Heart right ventricle (tissue), 16 donors: ENCODE measurements around the gene ABCC4. TPM values are rescaled to one million over a fixed set of nuclear protein-coding genes. Genes with fewer than 3 reads are reported as not detected.

Source experiments
- ATAC-seq, 8 donors: fragments of 200-7000 bp; cut with Tn5 transposase; one replicate each; pipeline ENCODE4 v1.9.1; 2020; ENCODE audit warnings: mild to moderate bottlenecking in 8 of 8, moderate library complexity in 8 of 8, moderate number of reproducible peaks in 1 of 8
- DNase-seq, 2 donors: peaks; one replicate each; pipeline ENCODE4 v3.0.0-alpha.2; 2020
- H3K27ac ChIP-seq, 10 donors: fragments of 200-600 bp; sonication (generic) in 2 of 10; one replicate each; pipeline versions ENCODE4 v1.5.0 to v1.8.0; 2020 to 2022; ENCODE audit warnings: mild to moderate bottlenecking in 3 of 10
- H3K27me3 ChIP-seq, 7 donors: fragments of 200-600 bp; one replicate each; pipeline ENCODE4 v1.8.0; 2021 to 2022; ENCODE audit warnings: mild to moderate bottlenecking in 2 of 7
- H3K36me3 ChIP-seq, 9 donors: fragments of 200-600 bp; sonication (generic) in 1 of 9; one replicate each; pipeline versions ENCODE4 v1.5.0 to v1.8.0; 2020 to 2022; ENCODE audit warnings: mild to moderate bottlenecking in 2 of 9
- H3K4me1 ChIP-seq, 9 donors: fragments of 200-600 bp; sonication (generic) in 1 of 9; one replicate each; pipeline versions ENCODE4 v1.5.0 to v1.8.0; 2020 to 2022; ENCODE audit warnings: mild to moderate bottlenecking in 4 of 9
- H3K4me3 ChIP-seq, 10 donors: fragments of 200-600 bp; sonication (generic) in 2 of 10; one replicate each; pipeline versions ENCODE4 v1.5.0 to v1.8.0; 2020 to 2022; ENCODE audit warnings: mild to moderate bottlenecking in 7 of 10, moderate library complexity in 2 of 10
- H3K9me3 ChIP-seq, 11 donors: fragments of 200-600 bp in 10 of 11; sonication (generic) in 2 of 11; one replicate each; pipeline versions ENCODE4 v1.5.0 to v1.8.0; 2013 to 2022; ENCODE audit warnings: mild to moderate bottlenecking in 2 of 11, control low read depth in 1 of 11, moderate library complexity in 1 of 11
- CTCF ChIP-seq, 9 donors: fragments of 200-600 bp; sonication (generic) in 2 of 9; IDR thresholded peaks; one replicate each; pipeline versions ENCODE4 v1.5.0 to v1.8.0; 2021 to 2022; ENCODE audit warnings: antibody characterized with exemption in 9 of 9, mild to moderate bottlenecking in 5 of 9, moderate library complexity in 1 of 9
- WGBS, 2 donors: extraction: QIAGEN DNeasy Blood & Tissue Kit; methylation state at CpG; one replicate each; pipeline ENCODE4 v1.1.7; 2013; ENCODE audit warnings: inconsistent platforms in 1 of 2; 5-methylcytosine and 5-hydroxymethylcytosine counted together
- intact Hi-C, 10 donors: fragments of 100-400 bp; cut with DNase I; formaldehyde crosslinking; loops; one replicate each; pipeline versions ENCODE4 v1.11.1 to v1.14.2; 2022
- polyA plus RNA-seq, 2 donors: library from polyadenylated mRNA; stranded (reverse); fragments of 200-250 nt; gene quantifications; one replicate each; pipeline ENCODE4 v1.2.3, GENCODE V29; 2013
- total RNA-seq, 10 donors: library from RNA; stranded (reverse); fragmentation: NEBNext Ultra II Directional in 3 of 10; extraction: Animal tissue kit (Norgen Biotek cat#: 25700) in 3 of 10; gene quantifications; one replicate each; pipeline versions ENCODE4 v1.2.1 to v1.2.4, GENCODE V29; 2021 to 2023
- donor health status: Arrhythmogenic right ventricular cardiomyopathy.
- donor health status: ischemic (EF 13 %, LVEDD 7.1; RV severe dilation, severe dysfunction).
- donor health status: healthy with polysubstance abuse.
- donor health status: DM: no; HTN: yes; CAD: no.
- donor health status: DM: no; HTN: no; CAD: no.
- donor health status: ischemic (EF 25% LVEDD 6.9; RV normal size, moderate dysfunction).
- donor health status: ischemic (EF 25% LVEDD 5.7; RV mildly dilated, moderate dysfunction).
- donor health status: healthy.
- donor health status: DM: yes; HTN: yes; CAD: no.
- donor health status: Ischemic cardiomyopathy.
- donor health status: ischemic (EF 35%, LVEDD 5.7; RV mildly dilated, moderate dysfunction).
- donor health status: nonischemic (EF 11% LVEDD 7.7; RV severe dilation, severe dysfunction).
- donor health status: DM: yes; HTN: yes; CAD: no.
- donor health status: PGD.
- donor health status: ischemic (EF 29% LVEDD 5.4; RV normal size, mild dysfunction).
- donor health status: nonischemic (EF 23%, LVEDD 6.1; RV moderate dilation, normal function).

The ABCC4 gene
- total and polyA plus RNA-seq, 12 donors, result 1.1 to 6.7 (median 3.9) TPM

GRCh38 chr13:95122063-95122462 is 179.2 kb downstream of the ABCC4 start:
- no peak overlapping the region for H3K27ac ChIP-seq
- H3K4me3 ChIP-seq, result no peak overlapping the region
- no peak for TF ChIP-seq CTCF (IDR thresholded peaks at IDR 0.05)
- no peaks in the 10 kb centered on the region for H3K9me3 ChIP-seq
- intact Hi-C loops, result no loop called here
- peaks cover 0 to 3% (median 0%) of the 10 kb centered on the region in 9 donors for H3K36me3 ChIP-seq
- H3K4me1 ChIP-seq, result no peaks in the 10 kb centered on the region
- WGBS, 2 donors, result 84 to 91% methylated on average over 4 of the region's 4 CpGs
- H3K27me3 ChIP-seq, result no peaks in the 10 kb centered on the region
- DNase-seq (no peak), ATAC-seq (no peak)

GRCh38 chr13:95121516-95121915 is 179.7 kb downstream of the ABCC4 start:
- no peak for ATAC-seq

GRCh38 chr13:95120650-95121049 is 180.6 kb downstream of the ABCC4 start:
- peaks cover 0 to 3% (median 0%) of the 10 kb centered on the region in 9 donors for H3K36me3 ChIP-seq
- H3K4me1 ChIP-seq, result no peaks in the 10 kb centered on the region
- no peaks in the 10 kb centered on the region for H3K27me3 ChIP-seq
- no peak for TF ChIP-seq CTCF (IDR thresholded peaks at IDR 0.05)
- no peaks in the 10 kb centered on the region for H3K9me3 ChIP-seq
- intact Hi-C loops, result no loop called here
- no peak overlapping the region for H3K4me3 ChIP-seq
- 97 to 98% methylated on average over 2 of the region's 2 CpGs for WGBS, 2 donors
- ATAC-seq (no peak), DNase-seq (no peak)
- H3K27ac ChIP-seq, result no peak overlapping the region

More at GRCh38 chr13:95121516-95121915, 179.7 kb downstream of the ABCC4 start:
- intact Hi-C loops, result no loop called here
- TF ChIP-seq CTCF (IDR thresholded peaks at IDR 0.05), result no peak
- H3K27ac ChIP-seq, result no peak overlapping the region
- no peaks in the 10 kb centered on the region for H3K9me3 ChIP-seq
- 93 to 98% methylated on average over 1 of the region's 1 CpG for WGBS, 2 donors
- H3K27me3 ChIP-seq, result no peaks in the 10 kb centered on the region
- H3K4me1 ChIP-seq, result no peaks in the 10 kb centered on the region
- no peak for DNase-seq
- peaks cover 0 to 3% (median 0%) of the 10 kb centered on the region in 9 donors for H3K36me3 ChIP-seq
- no peak overlapping the region for H3K4me3 ChIP-seq

- intact Hi-C loops, result no loop called here
- no peak overlapping the region for H3K27ac ChIP-seq
- WGBS, 2 donors, result 79 to 87% methylated on average over 8 of the region's 8 CpGs
- H3K36me3 ChIP-seq, result peaks cover 0 to 8% (median 0%) of the 10 kb centered on the region in 9 donors
- ATAC-seq, result no peak
- DNase-seq, result no peak
- peaks cover 0 to 6% (median 0%) of the 10 kb centered on the region in 9 donors for H3K4me1 ChIP-seq
- H3K9me3 ChIP-seq, result no peaks in the 10 kb centered on the region
- TF ChIP-seq CTCF (IDR thresholded peaks at IDR 0.05), result no peak
- no peaks in the 10 kb centered on the region for H3K27me3 ChIP-seq
- no peak overlapping the region for H3K4me3 ChIP-seq
Observed at GRCh38 chr13:95118541-95119324, 182.5 kb downstream of the ABCC4 start.
